Measurements from ENCODE around the gene ADAM15.

ADAM15 gene

DNA sequence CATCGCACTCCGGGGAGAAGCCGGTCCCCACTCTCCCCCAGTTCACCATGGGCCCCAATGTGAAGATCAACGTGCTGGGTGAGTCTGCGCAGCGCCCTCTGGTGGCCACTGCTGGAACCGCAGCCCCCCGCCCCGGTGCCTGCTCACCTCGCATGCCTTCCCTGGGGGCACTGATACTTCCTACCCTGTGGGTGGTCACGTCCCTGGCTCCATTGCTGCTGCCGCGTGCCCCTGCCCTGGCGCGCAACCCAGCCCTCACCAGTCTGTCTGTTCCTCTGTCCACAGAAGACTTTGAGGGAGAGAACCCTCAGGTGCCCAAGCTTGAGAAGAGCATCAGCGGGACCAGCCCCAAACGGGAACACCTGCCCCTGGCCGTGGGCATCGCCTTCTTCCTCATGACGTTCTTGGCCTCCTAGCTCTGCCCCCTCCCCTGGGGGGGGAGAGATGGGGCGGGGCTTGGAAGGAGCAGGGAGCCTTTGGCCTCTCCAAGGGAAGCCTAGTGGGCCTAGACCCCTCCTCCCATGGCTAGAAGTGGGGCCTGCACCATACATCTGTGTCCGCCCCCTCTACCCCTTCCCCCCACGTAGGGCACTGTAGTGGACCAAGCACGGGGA lies 35.1 kb downstream of the ADAM15 start:
- no peak overlapping the region for H3K4me3 ChIP-seq (replicated peaks; ENCODE audit: low read depth, low read length)
- DNase-seq (ENCODE audit: extremely low read depth, low read depth): no peak
- TF ChIP-seq, protein P1, sequence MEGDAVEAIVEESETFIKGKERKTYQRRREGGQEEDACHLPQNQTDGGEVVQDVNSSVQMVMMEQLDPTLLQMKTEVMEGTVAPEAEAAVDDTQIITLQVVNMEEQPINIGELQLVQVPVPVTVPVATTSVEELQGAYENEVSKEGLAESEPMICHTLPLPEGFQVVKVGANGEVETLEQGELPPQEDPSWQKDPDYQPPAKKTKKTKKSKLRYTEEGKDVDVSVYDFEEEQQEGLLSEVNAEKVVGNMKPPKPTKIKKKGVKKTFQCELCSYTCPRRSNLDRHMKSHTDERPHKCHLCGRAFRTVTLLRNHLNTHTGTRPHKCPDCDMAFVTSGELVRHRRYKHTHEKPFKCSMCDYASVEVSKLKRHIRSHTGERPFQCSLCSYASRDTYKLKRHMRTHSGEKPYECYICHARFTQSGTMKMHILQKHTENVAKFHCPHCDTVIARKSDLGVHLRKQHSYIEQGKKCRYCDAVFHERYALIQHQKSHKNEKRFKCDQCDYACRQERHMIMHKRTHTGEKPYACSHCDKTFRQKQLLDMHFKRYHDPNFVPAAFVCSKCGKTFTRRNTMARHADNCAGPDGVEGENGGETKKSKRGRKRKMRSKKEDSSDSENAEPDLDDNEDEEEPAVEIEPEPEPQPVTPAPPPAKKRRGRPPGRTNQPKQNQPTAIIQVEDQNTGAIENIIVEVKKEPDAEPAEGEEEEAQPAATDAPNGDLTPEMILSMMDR (IDR thresholded peaks at IDR 0.05; ENCODE audit: low read depth, low read length, missing control alignments): peak; percentile 90

DNA sequence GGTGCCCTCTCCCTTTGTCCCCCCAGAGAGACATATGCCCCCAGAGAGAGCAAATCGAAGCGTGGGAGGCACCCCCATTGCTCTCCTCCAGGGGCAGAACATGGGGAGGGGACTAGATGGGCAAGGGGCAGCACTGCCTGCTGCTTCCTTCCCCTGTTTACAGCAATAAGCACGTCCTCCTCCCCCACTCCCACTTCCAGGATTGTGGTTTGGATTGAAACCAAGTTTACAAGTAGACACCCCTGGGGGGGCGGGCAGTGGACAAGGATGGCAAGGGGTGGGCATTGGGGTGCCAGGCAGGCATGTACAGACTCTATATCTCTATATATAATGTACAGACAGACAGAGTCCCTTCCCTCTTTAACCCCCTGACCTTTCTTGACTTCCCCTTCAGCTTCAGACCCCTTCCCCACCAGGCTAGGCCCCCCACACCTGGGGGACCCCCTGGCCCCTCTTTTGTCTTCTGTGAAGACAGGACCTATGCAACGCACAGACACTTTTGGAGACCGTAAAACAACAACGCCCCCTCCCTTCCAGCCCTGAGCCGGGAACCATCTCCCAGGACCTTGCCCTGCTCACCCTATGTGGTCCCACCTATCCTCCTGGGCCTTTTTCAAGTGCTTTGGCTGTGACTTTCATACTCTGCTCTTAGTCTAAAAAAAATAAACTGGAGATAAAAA lies 35.9 kb downstream of the ADAM15 start:
- DNase-seq (ENCODE audit: extremely low read depth, low read depth): no peak
- TF ChIP-seq, protein P1 (IDR thresholded peaks at IDR 0.05; ENCODE audit: low read depth, low read length, missing control alignments): peak; percentile 7

GRCh38 chr1:155091071-155092051 lies 40.2 kb downstream of the ADAM15 start:
- H3K4me3 ChIP-seq (replicated peaks; ENCODE audit: low read depth, low read length): no peak overlapping the region
- no peak for DNase-seq (ENCODE audit: extremely low read depth, low read depth)
- TF ChIP-seq, protein P1 (IDR thresholded peaks at IDR 0.05; ENCODE audit: low read depth, low read length, missing control alignments): peak; percentile 93

More for the DNA sequence above, 35.9 kb downstream of the ADAM15 start:
- H3K4me3 ChIP-seq (replicated peaks; ENCODE audit: low read depth, low read length): no peak overlapping the region

DNA sequence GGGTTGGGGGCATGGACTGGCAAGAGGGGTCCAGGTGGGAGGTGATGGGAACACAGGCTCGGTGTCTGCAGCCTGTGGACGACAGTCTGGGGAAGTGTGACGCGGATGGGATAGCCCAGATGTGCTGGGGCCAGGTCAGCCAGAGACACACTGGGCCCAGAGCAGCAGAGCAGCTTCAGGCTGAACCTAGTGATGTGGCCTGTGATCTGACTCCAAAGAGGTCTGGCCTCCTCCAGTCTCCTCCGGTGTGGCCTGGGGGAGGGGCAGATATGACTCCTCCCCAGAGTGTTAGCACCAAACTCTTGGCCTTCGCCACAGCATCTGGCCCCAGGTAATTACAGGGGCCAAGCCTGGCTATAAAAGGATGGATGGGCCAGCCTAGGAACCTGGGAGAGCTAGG lies 41.0 kb downstream of the ADAM15 start:
- no peak for DNase-seq (ENCODE audit: extremely low read depth, low read depth)
- TF ChIP-seq, protein P1 (IDR thresholded peaks at IDR 0.05; ENCODE audit: low read depth, low read length, missing control alignments): no peak
- no peak overlapping the region for H3K4me3 ChIP-seq (replicated peaks; ENCODE audit: low read depth, low read length)

- TF ChIP-seq, protein P1 (IDR thresholded peaks at IDR 0.05; ENCODE audit: low read depth, low read length, missing control alignments): no peak
- DNase-seq (ENCODE audit: extremely low read depth, low read depth): no peak
Measured at GRCh38 chr1:155092641-155093040, 41.5 kb downstream of the ADAM15 start.

DNA sequence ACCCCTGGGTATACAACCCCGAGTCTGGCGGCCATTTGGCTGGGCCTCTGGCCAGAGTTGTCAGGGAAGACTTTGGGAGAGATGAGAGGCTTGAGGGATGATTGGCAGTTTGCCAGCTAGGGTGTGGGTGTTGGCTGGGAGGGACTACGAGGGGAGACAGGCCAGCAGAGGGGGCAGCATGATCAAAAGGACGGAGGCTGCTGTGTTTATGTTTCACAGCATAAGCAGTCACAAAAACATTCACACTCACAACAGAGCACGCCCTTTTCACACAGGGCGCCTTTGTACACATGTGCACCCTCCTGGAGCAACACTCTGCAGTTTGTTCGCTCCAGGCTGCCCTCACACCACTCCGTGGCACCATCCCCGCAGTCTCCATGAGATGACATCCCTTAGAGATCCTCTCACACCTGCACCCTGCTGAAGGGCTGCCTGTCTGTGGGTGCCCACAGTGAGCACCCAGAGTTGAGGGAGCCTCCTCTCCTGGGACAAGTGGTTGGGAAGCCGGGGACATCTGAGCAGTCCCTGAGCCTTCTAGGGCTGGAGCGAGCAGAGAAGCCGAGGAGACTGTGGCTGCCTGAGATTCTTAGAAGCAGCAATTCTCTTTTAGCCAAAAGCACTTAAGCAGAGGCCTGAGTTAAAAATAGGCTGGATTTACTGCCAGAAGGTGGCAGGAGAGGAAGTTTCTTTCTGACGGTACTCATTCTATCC lies 43.0 kb downstream of the ADAM15 start:
- peak; percentile 38 for DNase-seq (ENCODE audit: extremely low read depth, low read depth)
- no peak overlapping the region for H3K4me3 ChIP-seq (replicated peaks; ENCODE audit: low read depth, low read length)
- TF ChIP-seq, protein P1 (IDR thresholded peaks at IDR 0.05; ENCODE audit: low read depth, low read length, missing control alignments): peak; percentile 30

More at GRCh38 chr1:155092641-155093040, 41.5 kb downstream of the ADAM15 start:
- no peak overlapping the region for H3K4me3 ChIP-seq (replicated peaks; ENCODE audit: low read depth, low read length)
